ENCODE results near the gene TNFRSF4. TPM values are rescaled to one million over a fixed set of nuclear protein-coding genes. Genes with fewer than 3 reads are reported as not detected.

Gene TNFRSF4
- total and polyA plus RNA-seq, 2 of the 13 experiments (the other 11 are each of a cell fraction or from before 2014, with no cell fraction given) = not detected

DNA sequence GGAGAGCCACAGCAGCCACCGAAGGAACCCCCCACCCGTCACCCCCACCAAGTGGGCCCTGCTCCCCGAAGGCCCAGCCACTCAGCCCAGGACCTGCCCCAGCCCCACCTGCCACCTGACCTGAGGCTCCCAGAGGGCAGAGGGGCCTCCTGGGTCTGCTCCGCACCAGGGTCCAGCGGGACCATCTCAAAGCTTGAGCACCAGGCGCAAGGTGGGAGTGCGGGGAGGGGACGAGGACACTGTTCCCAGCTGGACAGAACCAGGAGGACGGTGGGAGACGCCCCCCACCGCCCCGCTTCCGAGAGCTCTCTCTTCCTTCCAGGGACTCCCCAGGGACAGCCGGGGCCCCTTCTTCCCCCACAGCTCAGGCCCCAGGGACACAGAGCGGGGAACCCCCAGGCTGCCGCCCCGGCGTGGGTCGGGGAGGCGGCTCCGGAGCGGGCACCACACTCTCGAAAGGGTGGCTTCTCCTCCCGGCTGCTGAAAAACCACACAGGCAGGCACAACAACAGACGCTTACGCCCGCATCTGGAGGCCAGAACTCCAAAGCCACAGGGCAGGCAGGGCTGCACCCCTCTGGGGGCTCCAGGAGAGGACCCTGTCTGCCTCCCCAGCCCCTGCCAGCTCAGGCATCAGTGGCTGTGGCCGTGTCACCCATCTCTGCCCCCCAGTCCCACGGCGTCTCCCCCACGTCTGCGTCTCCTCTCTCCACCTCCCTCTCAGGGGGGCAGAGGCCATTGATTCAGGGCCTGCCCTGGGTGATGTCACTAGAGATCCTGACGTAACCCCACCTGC is 42.2 kb downstream of the TNFRSF4 start:
- POLR2A ChIA-PET = interaction anchor here (7.4 kb wide), 1 partner anchor 48 kb away, joined by 93 read pairs; no protein-coding TSS in a partner anchor

More for the DNA sequence above, 42.2 kb downstream of the TNFRSF4 start:
- H3K4me3 ChIP-seq (replicated peaks in 1 of 3; ENCODE audit: insufficient read depth in 1 of 3, low read depth in 2 of 3, low read length in 3 of 3) = no peak overlapping the region
- H3K79me2 ChIP-seq (ENCODE audit: insufficient read depth, low read length) = no peaks in the 10 kb centered on the region
- FAIRE-seq (no peak), ATAC-seq (no peak), DNase-seq (ENCODE audit: low spot score) (no peak)
- no peak overlapping the region for H3K4me2 ChIP-seq (ENCODE audit: low read depth, low read length)
- no peak overlapping the region for H2AFZ ChIP-seq (ENCODE audit: low read length)
- in situ Hi-C loops (cut with HindIII; ENCODE audit: extremely low pct_ligation_motif_present, low pct_unique_long_range_greater_than_20kb) (no loop called here), intact Hi-C loops (cut with micrococcal nuclease; ENCODE audit: unreplicated experiment) (loop anchor here (10.0 kb wide), 1 partner anchor 63 kb away; the partner anchor contains the start of genes B3GALT6 and SDF4)
- no peak overlapping the region for H3K9ac ChIP-seq (ENCODE audit: insufficient read depth, low read depth, low read length)
- CTCF ChIA-PET (ENCODE audit: low intra/inter-chr PET ratio, low total read pairs) = no interaction called here
- peaks cover 43% of the 10 kb centered on the region for H3K4me1 ChIP-seq (ENCODE audit: insufficient read depth, low read length)
- H3K36me3 ChIP-seq (replicated peaks in 1 of 2; ENCODE audit: control insufficient read depth in 1 of 2, insufficient read depth in 2 of 2, low read length in 2 of 2) = no peaks in the 10 kb centered on the region
- no peaks in the 10 kb centered on the region for H4K20me1 ChIP-seq (ENCODE audit: insufficient read depth, low read length)
- H3K9me3 ChIP-seq (ENCODE audit: low read length) = no peaks in the 10 kb centered on the region
- H3K27ac ChIP-seq (ENCODE audit: extremely low read length, insufficient read depth, low read length) = no peak overlapping the region
- 48% methylated on average over 6 of the region's 33 CpGs for WGBS (ENCODE audit: low lambda C conversion rate)
- peaks cover 25 to 49% of the 10 kb centered on the region in 2 experiments for H3K27me3 ChIP-seq (ENCODE audit: control insufficient read depth in 1 of 2, insufficient read depth in 2 of 2, low read length in 2 of 2)
- no TSS peak for BruUV-seq (replicated peaks)
- TF ChIP-seq, protein P1, sequence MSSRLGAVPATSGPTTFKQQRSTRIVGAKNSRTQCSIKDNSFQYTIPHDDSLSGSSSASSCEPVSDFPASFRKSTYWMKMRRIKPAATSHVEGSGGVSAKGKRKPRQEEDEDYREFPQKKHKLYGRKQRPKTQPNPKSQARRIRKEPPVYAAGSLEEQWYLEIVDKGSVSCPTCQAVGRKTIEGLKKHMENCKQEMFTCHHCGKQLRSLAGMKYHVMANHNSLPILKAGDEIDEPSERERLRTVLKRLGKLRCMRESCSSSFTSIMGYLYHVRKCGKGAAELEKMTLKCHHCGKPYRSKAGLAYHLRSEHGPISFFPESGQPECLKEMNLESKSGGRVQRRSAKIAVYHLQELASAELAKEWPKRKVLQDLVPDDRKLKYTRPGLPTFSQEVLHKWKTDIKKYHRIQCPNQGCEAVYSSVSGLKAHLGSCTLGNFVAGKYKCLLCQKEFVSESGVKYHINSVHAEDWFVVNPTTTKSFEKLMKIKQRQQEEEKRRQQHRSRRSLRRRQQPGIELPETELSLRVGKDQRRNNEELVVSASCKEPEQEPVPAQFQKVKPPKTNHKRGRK (CRISPR knock-in tag; IDR thresholded peaks at IDR 0.05) = no peak
- TF ChIP-seq ZNF326 (CRISPR knock-in tag; IDR thresholded peaks at IDR 0.05; ENCODE audit: borderline replicate concordance) = no peak
- TF ChIP-seq EHMT2 (IDR thresholded peaks at IDR 0.05; ENCODE audit: borderline replicate concordance, low read depth, low read length) = no peak
- TF ChIP-seq ZNF280D (CRISPR knock-in tag; IDR thresholded peaks at IDR 0.05) = no peak
- TF ChIP-seq CREB1 (IDR thresholded peaks at IDR 0.05) = peak; percentile 59; the same call in 1 of the 2 replicates
- TF ChIP-seq CREB1 (CRISPR knock-in tag; IDR thresholded peaks at IDR 0.05) = no peak
- TF ChIP-seq MAZ (IDR thresholded peaks at IDR 0.05; ENCODE audit: borderline replicate concordance, low read depth, low read length) = no peak
- TF ChIP-seq MAZ (CRISPR knock-in tag; IDR thresholded peaks at IDR 0.05; ENCODE audit: low read depth) = no peak
